HG03354 (cell line): ENCODE data around the gene F12.

ENCODE experiments used
- ATAC-seq: cut with Tn5 transposase; IDR thresholded peaks from one replicate; pipeline ENCODE4 v1.9.1; 2021; ENCODE audit warnings: mild to moderate bottlenecking; ENCODE audit not compliant: unreplicated experiment, poor library complexity, severe bottlenecking

F12 gene

GRCh38 chr5:177433658-177434217 is 24.4 kb upstream of the F12 start:
- no peak for ATAC-seq

- no peak for ATAC-seq
These were observed 23.7 kb upstream of the F12 start for GRCh38 chr5:177432839-177433657.

DNA sequence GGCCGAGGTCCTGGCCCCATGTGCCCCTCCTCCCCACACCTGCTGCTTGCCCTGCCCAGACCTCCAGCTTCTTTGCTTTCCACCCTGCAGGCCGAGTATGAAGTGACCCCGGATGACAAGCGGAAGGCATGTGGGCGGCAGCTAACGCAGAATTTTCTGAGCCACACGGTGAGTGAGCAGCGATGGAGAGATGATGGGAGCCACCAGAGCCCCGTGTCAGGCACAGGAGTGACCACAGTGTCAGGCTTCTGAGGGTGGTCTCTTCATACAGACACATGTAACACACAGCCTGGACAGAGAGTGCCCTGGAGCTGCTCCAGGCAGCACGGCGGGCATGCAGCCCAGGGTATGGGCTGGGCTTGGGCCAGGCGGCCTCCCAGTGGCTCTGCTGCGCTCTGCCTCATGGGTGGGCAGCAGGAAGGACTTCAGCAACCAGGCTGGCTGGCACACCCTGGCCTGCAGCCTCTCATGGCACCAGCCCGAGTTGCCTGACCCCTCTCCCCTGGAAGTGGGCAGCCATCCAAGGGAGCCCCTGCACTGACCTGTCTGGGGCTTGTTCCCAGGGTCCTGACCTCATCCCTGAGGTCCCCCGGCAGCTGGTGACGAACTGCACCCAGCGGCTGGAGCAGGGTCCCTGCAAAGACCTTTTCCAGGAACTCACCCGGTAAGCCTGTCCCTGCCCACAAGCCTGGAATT is 22.9 kb upstream of the F12 start:
- ATAC-seq = no peak

DNA sequence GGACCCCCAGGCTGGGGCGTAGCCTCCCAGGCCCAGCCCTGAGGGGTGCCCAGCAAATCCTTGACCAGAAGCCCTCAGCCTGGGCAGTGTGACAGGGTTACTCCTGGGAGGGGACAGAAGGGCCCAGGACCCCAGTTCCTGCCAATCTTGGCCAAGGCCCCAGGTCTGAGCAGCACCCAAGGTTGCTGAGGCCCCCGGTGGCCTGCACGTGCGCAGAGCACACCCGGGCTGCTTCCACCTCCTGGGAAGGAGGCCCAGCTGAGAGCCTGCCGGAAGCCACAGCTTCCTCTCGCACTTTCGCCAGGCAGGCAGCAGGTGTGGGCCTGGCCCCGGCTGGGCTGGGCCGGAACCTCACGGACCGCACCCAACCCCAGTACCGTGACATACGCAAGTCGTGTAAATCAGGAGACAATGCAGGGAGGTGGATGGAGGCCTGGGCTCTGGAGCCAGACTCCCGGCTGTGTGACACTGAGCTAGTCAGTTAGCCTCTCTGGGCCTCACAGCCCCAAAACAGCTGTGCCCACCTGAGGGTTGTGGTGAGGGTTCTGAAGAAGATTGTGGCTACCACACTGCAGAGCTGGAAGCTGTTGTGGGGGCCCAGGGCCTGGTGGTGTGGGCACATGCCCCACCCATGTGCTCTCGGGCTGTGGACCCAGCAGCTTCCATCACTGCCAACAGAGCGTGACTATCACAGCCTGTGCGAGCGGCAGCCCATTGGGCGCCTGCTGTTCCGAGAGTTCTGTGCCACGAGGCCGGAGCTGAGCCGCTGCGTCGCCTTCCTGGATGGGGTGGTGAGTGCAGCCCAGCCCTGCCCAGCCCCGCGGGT is 22.2 kb upstream of the F12 start:
- ATAC-seq = peak; percentile 54

DNA sequence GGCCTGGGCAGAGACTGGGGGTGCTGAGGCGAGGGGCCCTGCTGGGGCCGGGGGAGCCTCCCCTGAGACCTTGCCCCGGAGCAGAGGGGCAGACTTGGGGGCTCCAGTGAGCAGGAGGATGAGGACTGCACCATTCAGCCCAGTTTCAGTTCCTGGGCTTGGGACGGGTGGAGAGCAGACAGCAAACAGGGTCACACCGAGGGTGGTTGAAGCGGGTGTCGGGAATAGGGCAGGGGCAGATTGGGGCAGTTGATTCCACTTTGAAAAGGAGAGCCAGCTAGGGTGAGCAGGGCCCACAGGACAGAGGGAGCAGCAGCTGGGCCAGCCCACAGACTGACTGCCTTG is 21.6 kb upstream of the F12 start:
- no peak for ATAC-seq

GRCh38 chr5:177430140-177430951 is 21.0 kb upstream of the F12 start:
- ATAC-seq = no peak

GRCh38 chr5:177429248-177430040 is 20.1 kb upstream of the F12 start:
- no peak for ATAC-seq

- no peak for ATAC-seq
These were observed 19.3 kb upstream of the F12 start for GRCh38 chr5:177428574-177429217.

DNA sequence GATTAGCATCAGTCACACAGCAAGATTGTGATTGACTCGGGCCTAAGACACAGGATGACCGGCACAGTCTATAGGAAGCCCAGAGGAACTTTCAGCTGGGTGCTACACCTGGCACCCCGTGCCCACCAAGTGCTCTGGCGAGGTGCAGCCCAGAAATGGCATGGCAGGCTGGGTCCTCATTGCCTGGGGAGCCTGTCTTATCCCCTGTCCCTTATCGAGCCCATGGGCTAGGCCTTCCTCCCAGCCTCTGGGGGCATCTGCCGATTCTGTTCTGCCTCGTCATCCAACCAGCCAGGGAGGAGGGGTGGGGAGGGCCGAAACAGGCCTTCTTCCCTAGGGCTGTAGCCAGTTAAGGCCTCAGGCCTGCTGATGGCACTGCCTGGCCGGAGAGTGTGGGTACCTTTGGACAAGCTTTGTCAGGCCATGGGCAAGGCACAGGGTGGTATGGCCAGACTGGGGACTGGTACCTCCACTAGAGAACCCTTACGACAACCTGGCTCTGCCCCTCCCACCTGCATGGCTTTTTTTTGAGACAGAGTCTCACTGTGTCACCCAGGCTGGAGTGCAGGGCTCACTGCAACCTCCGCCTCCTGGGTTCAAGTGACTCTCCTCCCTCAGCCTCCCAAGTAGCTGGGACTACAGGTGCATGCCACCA is 18.7 kb upstream of the F12 start:
- no peak for ATAC-seq

DNA sequence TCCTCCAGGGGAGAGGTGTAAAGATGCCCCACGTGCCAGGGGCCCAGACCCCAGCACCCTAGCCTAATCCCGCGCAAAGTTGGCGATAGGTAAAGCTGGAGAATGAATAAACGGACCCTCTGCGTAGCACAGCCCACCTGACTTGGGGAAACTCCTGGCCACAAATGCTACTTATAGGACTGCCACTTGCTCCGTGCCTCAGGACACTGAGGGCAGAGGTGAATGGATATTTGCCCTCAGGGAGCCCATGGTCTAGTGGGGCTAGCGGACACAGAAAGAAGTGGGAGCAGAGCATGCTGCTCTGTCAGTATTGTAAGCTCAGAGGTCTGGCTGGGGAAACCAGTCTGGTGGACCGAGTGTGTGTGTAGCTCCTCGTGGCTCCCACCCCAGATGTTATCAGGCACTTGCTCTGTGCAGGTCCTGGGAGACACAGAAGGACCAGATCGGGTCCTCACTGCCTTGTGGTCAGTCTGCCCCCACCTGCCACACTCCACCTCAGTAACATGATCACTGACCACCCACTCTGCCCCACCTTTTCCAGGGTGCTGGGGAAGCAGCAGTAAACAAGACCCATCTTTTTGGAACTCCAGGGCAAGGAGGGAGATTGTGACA is 18.0 kb upstream of the F12 start:
- no peak for ATAC-seq

- ATAC-seq = peak; percentile 15
These were observed 17.3 kb upstream of the F12 start, which contains the start of gene GRK6 for GRCh38 chr5:177426566-177427210. TSS of gene GRK6 (plus strand) at chr5:177426676. CDS start at chr5:177426846, 170 bp downstream.

DNA sequence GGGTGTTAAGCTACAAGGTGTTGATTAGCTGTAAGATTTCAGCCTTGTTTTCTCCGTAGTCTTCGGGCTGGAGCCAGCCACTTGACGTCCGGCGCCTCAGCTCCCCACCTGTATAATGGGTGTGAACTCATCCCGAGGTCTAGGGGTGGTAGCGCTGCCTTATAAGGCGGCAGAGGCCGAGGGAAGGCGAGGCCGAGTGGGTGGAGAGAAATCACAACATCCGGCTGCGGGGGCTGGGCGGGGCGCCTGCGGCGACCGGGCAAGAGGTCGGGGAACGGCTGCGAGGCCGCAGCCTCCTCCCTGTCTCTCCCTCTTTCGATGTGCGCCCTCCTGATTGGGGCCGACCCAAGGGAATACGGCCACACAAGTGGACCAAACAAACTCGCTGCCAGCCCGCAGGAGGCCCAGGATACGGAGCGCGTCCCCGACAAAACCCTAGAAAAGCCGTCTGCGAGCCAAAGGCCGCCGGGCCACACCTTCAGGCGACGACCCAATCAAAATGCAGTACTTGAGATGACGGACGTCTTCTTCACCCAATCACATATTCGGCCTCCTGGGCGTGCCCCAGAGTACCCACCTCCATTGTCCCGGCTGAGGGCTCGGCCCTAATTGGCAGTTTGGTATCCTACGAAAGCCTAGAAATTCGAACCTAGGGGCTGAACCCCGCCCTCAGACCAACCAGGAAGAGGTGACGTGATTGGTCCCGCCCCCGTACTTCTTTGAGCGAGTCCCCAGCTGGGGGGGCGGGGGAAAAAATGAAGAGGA is 16.6 kb upstream of the F12 start:
- ATAC-seq = peak; percentile 81

DNA sequence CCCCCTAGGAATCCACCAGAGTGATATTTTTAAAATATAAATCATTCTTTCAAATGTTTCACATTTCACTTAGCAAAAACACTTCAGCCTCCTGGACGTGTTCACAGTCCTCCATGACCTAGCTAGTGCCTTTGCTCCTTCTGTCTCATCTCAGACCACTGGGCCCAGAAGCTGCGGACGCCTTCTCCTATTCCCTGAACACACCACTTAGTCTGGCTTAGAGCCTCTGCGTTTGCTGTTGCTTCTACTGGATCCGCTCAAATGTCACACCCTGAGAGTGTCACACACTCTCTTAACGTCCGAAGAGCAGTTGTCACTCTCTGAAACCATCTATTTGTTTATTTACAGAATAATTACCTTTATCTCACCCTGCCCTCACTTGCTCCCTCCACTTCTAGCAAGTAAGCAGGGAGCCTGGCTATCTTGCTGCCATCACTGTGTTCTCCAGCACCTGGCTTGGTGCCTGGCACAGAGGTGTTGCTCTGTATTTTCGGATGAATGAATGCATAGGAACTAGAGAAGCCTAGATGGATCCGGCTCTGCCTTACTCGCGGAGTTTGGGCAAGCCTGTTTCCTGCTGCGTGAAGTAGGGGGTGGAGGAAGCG is 15.9 kb upstream of the F12 start:
- no peak for ATAC-seq

GRCh38 chr5:177423671-177424070 is 14.3 kb upstream of the F12 start:
- ATAC-seq = no peak

DNA sequence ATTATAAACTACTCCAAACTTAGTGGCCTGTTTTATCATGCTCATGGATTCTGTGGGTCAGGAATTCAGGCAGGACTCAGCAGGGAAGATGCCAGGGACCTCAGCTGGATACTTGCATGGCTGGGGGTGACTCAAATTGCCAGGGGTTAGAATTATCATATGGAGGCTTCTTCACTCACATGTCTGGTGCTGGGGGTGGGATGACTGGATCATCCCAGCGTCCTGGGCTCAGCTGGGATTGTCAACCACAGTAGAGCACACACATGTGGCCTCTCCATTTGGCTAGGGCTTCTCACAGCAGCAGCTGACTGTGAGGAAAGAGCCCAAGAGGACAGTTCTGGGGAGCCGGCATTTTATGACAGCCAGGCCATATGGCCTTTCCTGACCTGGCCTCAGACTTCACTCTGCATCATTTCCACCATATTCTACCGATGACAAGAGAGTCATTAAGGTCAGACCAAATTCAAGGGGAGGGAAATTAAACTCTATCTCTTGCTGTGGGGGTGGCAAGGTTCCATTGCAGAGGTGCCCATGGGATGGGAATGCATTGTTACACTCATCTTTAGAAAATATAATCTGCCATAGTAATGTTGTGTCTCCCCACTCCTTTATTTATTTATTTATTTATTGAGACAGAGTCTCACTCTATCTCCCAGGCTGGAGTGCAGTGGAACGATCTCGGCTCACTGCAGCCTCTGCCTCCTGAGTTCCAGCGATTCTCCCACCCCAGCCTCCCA is 11.9 kb upstream of the F12 start:
- no peak for ATAC-seq
